Measurements from ENCODE around the gene POP7. TPM values are rescaled to one million over a fixed set of nuclear protein-coding genes. Genes with fewer than 3 reads are reported as not detected.

The POP7 gene
- total RNA-seq: 21.2 and 24.1 TPM in 2 replicates

GRCh38 chr7:100705753-100706671, at the start of gene POP7:
POP7 (plus strand) TSS chr7:100706121; CDS start chr7:100706831, 710 bp downstream.

DNA sequence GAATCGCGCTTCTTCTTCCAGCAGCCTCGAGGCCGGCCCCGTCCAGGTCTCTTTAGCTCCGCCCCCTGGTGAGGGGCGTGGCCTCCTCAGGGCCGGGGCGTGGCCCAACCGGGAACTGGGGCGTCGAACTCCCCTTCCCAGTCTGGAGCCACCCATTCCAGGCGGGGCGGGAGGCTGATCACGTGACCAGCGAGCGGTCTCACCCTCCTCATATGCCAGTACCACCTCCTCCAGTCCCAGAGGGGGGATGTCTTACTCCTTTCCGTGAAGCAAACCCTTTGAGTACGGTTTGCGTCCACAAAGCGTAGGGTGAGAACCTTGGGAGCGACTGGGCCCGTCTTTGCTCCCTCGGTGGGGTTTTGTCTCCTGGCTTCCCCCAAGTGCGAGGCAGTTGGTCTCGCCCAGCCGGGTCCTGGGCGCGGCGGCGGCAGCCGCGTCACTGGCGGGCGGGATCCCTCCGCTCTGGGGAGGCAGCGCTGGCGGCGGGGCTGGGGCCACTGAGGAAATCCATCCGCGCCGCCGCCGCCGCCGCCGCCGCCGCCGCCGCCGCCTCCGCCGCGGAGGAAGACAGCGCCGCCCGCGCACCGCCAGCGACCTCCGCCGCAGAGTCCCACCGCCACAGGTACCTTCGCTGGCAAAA, 32.5 kb upstream of the POP7 start, which contains the start of gene GNB2:
Gene GNB2, plus strand, starts transcription at position 439 of the 640 bp plus-strand sequence. CDS start 2,526 bp downstream, outside the sequence.

GRCh38 chr7:100694098-100694745, 11.7 kb upstream of the POP7 start, which contains the start of gene GIGYF1:
GIGYF1 (minus strand) TSS chr7:100694250; CDS start chr7:100688238, 6,012 bp downstream.

DNA sequence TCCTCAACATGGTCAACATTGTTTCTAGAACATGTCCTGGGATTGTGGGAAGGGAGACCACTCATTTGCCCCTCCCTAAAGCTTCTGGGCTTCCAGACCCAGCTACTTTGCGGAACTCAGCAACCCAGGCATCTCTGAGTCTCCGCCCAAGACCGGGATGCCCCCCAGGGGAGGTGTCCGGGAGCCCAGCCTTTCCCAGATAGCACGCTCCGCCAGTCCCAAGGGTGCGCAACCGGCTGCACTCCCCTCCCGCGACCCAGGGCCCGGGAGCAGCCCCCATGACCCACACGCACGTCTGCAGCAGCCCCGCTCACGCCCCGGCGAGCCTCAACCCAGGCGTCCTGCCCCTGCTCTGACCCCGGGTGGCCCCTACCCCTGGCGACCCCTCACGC, 14.4 kb downstream of the POP7 start, which contains the start of gene EPO:
Gene EPO, plus strand, starts transcription at position 190 of the 392 bp plus-strand sequence. CDS start 513 bp downstream, outside the sequence.

Other genes starting within 250 kb of the POP7 start
- gene SPACDR, start 241.9 kb upstream of the POP7 start, total RNA-seq: 0.09 and 0.22 TPM in 2 replicates
- gene TSC22D4, start 226.9 kb upstream of the POP7 start, total RNA-seq: 16.6 and 18.7 TPM in 2 replicates
- 1.6 and 2.3 TPM in 2 replicates for gene NYAP1, start 222.2 kb upstream of the POP7 start, total RNA-seq
- gene AGFG2, start 166.9 kb upstream of the POP7 start, total RNA-seq: 26.7 and 49.5 TPM in 2 replicates
- not detected in 2 replicates for gene SAP25, start 132.2 kb upstream of the POP7 start, total RNA-seq
- gene LRCH4, start 120.0 kb upstream of the POP7 start, total RNA-seq: 4.4 and 5.5 TPM in 2 replicates
- gene FBXO24, start 119.8 kb upstream of the POP7 start, total RNA-seq: 0.09 and 0.11 TPM in 2 replicates
- gene PCOLCE, start 103.8 kb upstream of the POP7 start, total RNA-seq: 0.09 and 0.11 TPM in 2 replicates
- gene MOSPD3, start 93.6 kb upstream of the POP7 start, total RNA-seq: 5.4 and 6.4 TPM in 2 replicates
- 0.17 and 0.54 TPM in 2 replicates for gene TFR2, start 64.6 kb upstream of the POP7 start, total RNA-seq
- not detected in 2 replicates for gene ACTL6B, start 49.7 kb upstream of the POP7 start, total RNA-seq
- gene GNB2, start 32.4 kb upstream of the POP7 start, total RNA-seq: 53.7 and 59.7 TPM in 2 replicates
- gene GIGYF1, start 11.9 kb upstream of the POP7 start, total RNA-seq: 14.4 and 16.0 TPM in 2 replicates
- not detected in 2 replicates for gene EPO, start 14.3 kb downstream of the POP7 start, total RNA-seq
- gene ZAN, start 27.5 kb downstream of the POP7 start, total RNA-seq: not detected in 2 replicates
- 414 and 442 TPM in 2 replicates for gene EPHB4, start 121.4 kb downstream of the POP7 start, total RNA-seq
- gene SLC12A9, start 146.6 kb downstream of the POP7 start, total RNA-seq: 43.7 and 46.3 TPM in 2 replicates
- 45.0 and 48.9 TPM in 2 replicates for gene TRIP6, start 161.3 kb downstream of the POP7 start, total RNA-seq
- 33.5 and 41.1 TPM in 2 replicates for gene SRRT, start 169.0 kb downstream of the POP7 start, total RNA-seq
- 2.2 and 3.1 TPM in 2 replicates for gene UFSP1, start 183.6 kb downstream of the POP7 start, total RNA-seq
- gene ACHE, start 189.8 kb downstream of the POP7 start, total RNA-seq: 2.2 and 5.1 TPM in 2 replicates
- gene MUC3A, start 243.4 kb downstream of the POP7 start, total RNA-seq: under 0.01 TPM in 1 of 2 replicates, not detected in the other